Measurements from ENCODE around the gene GRAMD2A.

Gene GRAMD2A

GRCh38 chr15:72167445-72167844, 30.1 kb downstream of the GRAMD2A start:
- no peak for DNase-seq (ENCODE audit: low spot score)

- no peak for DNase-seq (ENCODE audit: low spot score)
Observed at GRCh38 chr15:72166716-72167417, 30.7 kb downstream of the GRAMD2A start.

GRCh38 chr15:72163719-72164118, 33.9 kb downstream of the GRAMD2A start:
- DNase-seq (ENCODE audit: low spot score) = no peak

GRCh38 chr15:72162569-72162968, 35.0 kb downstream of the GRAMD2A start:
- no peak for DNase-seq (ENCODE audit: low spot score)

GRCh38 chr15:72161361-72162132, 36.0 kb downstream of the GRAMD2A start:
- no peak for DNase-seq (ENCODE audit: low spot score)

- DNase-seq (ENCODE audit: low spot score) = no peak
Observed at GRCh38 chr15:72160696-72161245, 36.8 kb downstream of the GRAMD2A start.

- DNase-seq (ENCODE audit: low spot score) = no peak
Observed at GRCh38 chr15:72156928-72157327, 40.7 kb downstream of the GRAMD2A start.

- peak; percentile 77 for DNase-seq (ENCODE audit: low spot score)
Observed at GRCh38 chr15:72155635-72156616, 41.7 kb downstream of the GRAMD2A start.

- no peak for DNase-seq (ENCODE audit: low spot score)
Observed at GRCh38 chr15:72155003-72155621, 42.5 kb downstream of the GRAMD2A start.

- no peak for DNase-seq (ENCODE audit: low spot score)
Observed at GRCh38 chr15:72154316-72154715, 43.3 kb downstream of the GRAMD2A start.

- DNase-seq (ENCODE audit: low spot score) = no peak
Observed at GRCh38 chr15:72153269-72154000, 44.2 kb downstream of the GRAMD2A start.

DNA sequence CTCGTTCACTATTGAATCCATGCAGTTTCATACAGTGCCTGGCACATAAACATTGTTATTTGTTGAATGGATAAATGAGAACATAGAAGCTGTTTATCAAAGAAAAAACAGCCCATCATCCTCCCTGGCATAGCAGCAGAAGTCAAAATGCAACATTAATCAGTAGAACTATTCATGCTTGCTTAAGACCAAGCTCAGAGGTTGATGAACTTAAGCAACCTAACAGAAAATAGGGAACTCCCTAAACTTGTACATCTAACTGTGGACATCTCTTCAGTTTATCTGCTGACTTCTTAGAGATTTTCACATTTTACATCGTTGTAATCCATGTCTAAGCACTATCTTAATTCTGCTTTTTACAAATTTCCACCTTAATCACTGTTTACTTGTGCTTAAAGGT, 50.2 kb downstream of the GRAMD2A start:
- no peak for DNase-seq (ENCODE audit: low spot score)

DNA sequence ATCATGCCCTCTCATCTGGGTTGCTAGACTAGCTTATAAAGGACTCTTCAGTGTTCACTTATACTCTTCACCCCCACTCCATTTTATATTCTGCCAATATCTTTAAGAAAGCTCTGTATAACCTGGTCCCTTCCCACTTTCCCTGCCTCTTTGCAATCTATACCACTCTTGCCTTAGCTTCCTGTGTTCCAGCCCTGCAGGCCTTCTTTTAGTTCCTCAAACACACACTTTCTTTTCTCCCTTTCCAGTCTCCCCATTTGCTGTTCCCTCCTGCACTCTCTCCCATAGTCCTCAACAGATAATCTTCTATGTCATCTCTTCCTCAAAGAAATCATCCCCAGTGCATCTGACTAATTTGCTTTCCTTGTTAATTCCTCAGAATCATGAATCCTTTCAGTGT, 50.7 kb downstream of the GRAMD2A start:
- no peak for DNase-seq (ENCODE audit: low spot score)

DNA sequence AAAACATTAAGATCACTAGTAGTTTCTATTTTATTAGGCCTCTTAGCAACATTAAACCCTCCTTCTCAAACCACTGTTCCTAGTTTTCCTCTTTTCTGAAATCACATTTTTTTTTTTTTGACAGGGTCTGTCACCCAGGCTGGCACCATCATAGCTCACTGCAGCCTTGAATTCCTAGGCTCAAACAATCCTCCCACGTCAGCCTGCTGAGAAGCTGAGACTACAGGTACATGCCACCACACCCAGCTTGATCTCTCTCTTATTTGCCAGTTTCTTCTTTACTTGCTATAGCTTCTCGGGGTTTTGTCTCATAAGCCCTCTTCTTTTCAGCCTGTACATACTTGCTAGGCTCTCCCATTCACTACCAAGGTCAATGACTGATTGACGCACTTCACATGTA, 51.4 kb downstream of the GRAMD2A start:
- DNase-seq (ENCODE audit: low spot score) = no peak

GRCh38 chr15:72141171-72142084, 56.2 kb downstream of the GRAMD2A start:
- no peak for DNase-seq (ENCODE audit: low spot score)

DNA sequence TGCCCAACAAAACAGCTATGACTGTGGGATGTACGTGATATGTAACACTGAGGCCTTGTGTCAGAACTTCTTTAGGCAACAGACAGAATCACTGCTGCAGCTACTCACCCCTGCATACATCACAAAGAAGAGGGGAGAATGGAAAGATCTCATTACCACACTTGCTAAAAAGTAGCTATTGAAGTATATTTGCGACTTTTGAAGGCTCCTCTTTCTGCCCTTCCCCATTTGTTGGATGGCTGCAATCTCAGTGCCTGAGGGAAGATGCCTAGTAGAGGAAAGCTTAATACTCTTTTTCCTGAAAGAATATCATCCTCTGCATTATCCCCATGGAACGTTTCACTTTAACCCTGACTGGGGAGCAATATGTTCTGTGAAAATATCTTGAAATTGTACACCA, 57.5 kb downstream of the GRAMD2A start:
- DNase-seq (ENCODE audit: low spot score) = no peak

DNA sequence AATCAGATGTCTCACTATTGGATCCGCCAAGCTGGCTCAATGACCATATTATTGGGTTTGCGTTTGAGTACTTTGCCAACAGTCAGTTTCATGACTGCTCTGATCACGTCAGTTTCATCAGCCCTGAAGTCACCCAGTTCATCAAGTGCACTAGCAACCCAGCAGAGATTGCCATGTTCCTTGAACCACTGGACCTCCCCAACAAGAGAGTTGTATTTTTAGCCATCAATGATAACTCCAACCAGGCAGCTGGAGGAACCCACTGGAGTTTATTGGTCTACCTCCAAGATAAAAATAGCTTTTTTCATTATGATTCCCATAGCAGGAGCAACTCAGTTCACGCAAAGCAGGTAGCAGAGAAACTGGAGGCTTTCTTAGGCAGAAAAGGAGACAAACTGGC, 57.9 kb downstream of the GRAMD2A start:
- no peak for DNase-seq (ENCODE audit: low spot score)

DNA sequence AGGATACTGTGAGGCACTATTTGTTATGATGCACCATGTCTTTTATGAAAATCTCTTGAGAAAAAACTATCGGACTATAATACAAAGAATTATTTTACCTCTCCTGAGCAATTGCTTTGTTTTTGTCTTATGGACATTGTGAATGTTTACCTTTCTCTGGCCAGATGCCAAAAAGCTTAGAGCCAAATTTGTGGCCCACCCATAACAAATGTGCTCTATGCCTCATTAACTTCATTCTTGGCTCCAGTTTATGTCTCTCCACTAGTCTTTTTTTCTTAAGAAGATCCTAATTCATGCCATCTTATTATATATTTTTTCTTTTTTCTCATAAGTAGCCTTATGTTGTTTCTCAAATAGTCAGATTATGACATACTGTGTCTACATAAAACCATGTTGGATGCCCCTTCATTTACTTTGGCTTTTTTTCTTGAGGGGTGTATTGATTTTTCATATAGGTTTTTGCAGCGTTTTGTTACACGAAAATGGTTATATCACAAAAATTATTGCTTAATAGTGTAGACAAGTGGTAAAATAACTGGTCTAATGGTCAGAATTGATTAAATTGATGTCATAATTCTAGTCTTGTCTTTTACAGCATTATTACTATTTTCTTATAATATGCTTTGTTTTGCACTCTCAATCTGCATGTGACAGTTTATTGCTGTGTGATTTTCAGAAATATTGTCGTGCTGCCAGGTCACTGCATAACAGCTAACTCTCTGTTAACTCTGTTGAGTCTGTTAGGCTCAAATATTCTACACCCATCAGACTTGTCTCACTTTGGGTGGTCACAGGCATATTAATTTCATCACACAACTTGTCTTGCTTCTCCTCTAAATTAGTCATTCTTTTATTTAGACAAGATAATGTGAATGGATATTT, 61.2 kb downstream of the GRAMD2A start:
- no peak for DNase-seq (ENCODE audit: low spot score)

DNA sequence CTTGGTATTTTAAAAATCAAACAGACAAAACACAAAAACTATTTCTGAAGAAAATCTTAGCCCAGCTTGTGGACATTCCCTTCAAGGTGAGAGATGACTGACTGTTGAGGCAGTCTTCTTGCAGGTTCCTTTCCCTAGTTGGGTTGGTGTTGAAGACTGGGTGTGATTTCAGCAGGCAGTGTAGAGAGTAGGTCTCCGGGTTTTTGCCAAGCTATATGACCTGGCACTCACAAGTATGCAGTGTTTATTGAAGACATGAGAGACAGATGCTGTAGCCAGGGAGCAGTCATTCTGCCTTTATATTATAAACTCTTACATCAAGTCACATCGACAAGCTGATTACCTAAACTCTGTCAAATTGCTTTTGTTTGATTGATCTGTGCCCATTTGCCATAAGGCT, 61.9 kb downstream of the GRAMD2A start:
- no peak for DNase-seq (ENCODE audit: low spot score)

All from CD4-positive, alpha-beta T cell treated with Interleukin-2 at 100 ng/mL for 4 hours (primary cell).